H9 (cell line): ENCODE data around the gene VSTM4. TPM values are rescaled to one million over a fixed set of nuclear protein-coding genes. Genes with fewer than 3 reads are reported as not detected.

Experiments
- DNase-seq: peaks from one replicate; pipeline ENCODE4 v3.0.0-alpha.2; 2017
- H2AFZ ChIP-seq: one replicate; pipeline ENCODE4 v1.6.1; 2013; ENCODE audit warnings: mild to moderate bottlenecking, low read length, control low read depth, moderate library complexity
- H2AK5ac ChIP-seq: 2 replicates; pipeline ENCODE4 v1.6.1; 2013; ENCODE audit warnings: low read length, control low read depth, mixed read lengths; ENCODE audit not compliant: insufficient read length
- H2BK120ac ChIP-seq: one replicate; pipeline ENCODE4 v1.6.1; 2013; ENCODE audit warnings: low read depth, mild to moderate bottlenecking, low read length, control low read depth, inconsistent platforms; ENCODE audit not compliant: poor library complexity, severe bottlenecking
- H2BK12ac ChIP-seq: 2 replicates; pipeline ENCODE4 v1.6.1; 2013; ENCODE audit warnings: low read length, control low read depth, mixed read lengths, low read depth; ENCODE audit not compliant: insufficient read length
- H2BK15ac ChIP-seq: 2 replicates; pipeline ENCODE4 v1.6.1; 2013; ENCODE audit warnings: low read depth, low read length, control low read depth
- H2BK20ac ChIP-seq: one replicate; pipeline ENCODE4 v1.6.1; 2013; ENCODE audit warnings: low read depth, mild to moderate bottlenecking, low read length, control low read depth, inconsistent platforms; ENCODE audit not compliant: poor library complexity, severe bottlenecking
- H2BK5ac ChIP-seq: 2 replicates; pipeline ENCODE4 v1.6.1; 2013; ENCODE audit warnings: low read length, control low read depth, mixed read lengths; ENCODE audit not compliant: insufficient read length
- H3K14ac ChIP-seq: 2 replicates; pipeline ENCODE4 v1.6.1; 2013; ENCODE audit warnings: low read length, control low read depth; ENCODE audit not compliant: insufficient read depth
- H3K18ac ChIP-seq: 2 replicates; pipeline ENCODE4 v1.6.1; 2013; ENCODE audit warnings: low read depth, mild to moderate bottlenecking, mixed read lengths, low read length, control low read depth; ENCODE audit not compliant: insufficient read length
- H3K23ac ChIP-seq: 2 replicates; pipeline ENCODE4 v1.6.1; 2013; ENCODE audit warnings: low read length, control low read depth, mixed read lengths, low read depth; ENCODE audit not compliant: insufficient read length
- H3K23me2 ChIP-seq: 2 replicates; pipeline ENCODE4 v1.6.1; 2013; ENCODE audit warnings: low read depth, mild to moderate bottlenecking, mixed read lengths, low read length, control low read depth; ENCODE audit not compliant: insufficient read length, poor library complexity, severe bottlenecking
- H3K27ac ChIP-seq: 2 replicates; pipeline ENCODE4 v1.5.1; 2013; ENCODE audit warnings: low read length, control low read depth, mixed read lengths, low read depth; ENCODE audit not compliant: insufficient read length
- H3K27me3 ChIP-seq: 2 replicates; pipeline ENCODE4 v1.6.1; 2013; ENCODE audit warnings: low read length, control low read depth, inconsistent platforms; ENCODE audit not compliant: insufficient read depth
- H3K4ac ChIP-seq: 2 replicates; pipeline ENCODE4 v1.6.1; 2013; ENCODE audit warnings: low read depth, mild to moderate bottlenecking, control low read depth, inconsistent platforms, low read length, moderate library complexity
- H3K4me1 ChIP-seq: 2 replicates; pipeline ENCODE4 v1.6.1; 2013; ENCODE audit warnings: low read length, control low read depth, inconsistent platforms; ENCODE audit not compliant: insufficient read depth
- H3K4me2 ChIP-seq: 2 replicates; pipeline ENCODE4 v1.6.1; 2013; ENCODE audit warnings: low read length, control low read depth, mixed read lengths; ENCODE audit not compliant: insufficient read length, insufficient read depth
- H3K56ac ChIP-seq: 2 replicates; pipeline ENCODE4 v1.6.1; 2013; ENCODE audit warnings: low read depth, mild to moderate bottlenecking, mixed read lengths, low read length, control low read depth; ENCODE audit not compliant: insufficient read length
- H3K79me1 ChIP-seq: 2 replicates; pipeline ENCODE4 v1.6.1; 2013; ENCODE audit warnings: low read depth, mild to moderate bottlenecking, moderate library complexity, low read length, control low read depth, inconsistent platforms; ENCODE audit not compliant: insufficient read depth, poor library complexity, severe bottlenecking
- H3K79me2 ChIP-seq: 2 replicates; pipeline ENCODE4 v1.6.1; 2013; ENCODE audit warnings: low read length, control low read depth, inconsistent platforms; ENCODE audit not compliant: insufficient read depth
- H3K9ac ChIP-seq: 2 replicates; pipeline ENCODE4 v1.6.1; 2013; ENCODE audit warnings: low read length, control low read depth, mixed read lengths; ENCODE audit not compliant: insufficient read length; ENCODE audit errors: extremely low read depth
- H3K9me3 ChIP-seq: one replicate; pipeline ENCODE4 v1.6.1; 2013; ENCODE audit warnings: low read depth, low read length, inconsistent platforms; ENCODE audit not compliant: control insufficient read depth
- H3T11ph ChIP-seq: one replicate; pipeline ENCODE4 v1.6.1; 2013; ENCODE audit warnings: mild to moderate bottlenecking, low read length, control low read depth, inconsistent platforms
- H4K20me1 ChIP-seq: one replicate; pipeline ENCODE4 v1.6.1; 2013; ENCODE audit not compliant: control insufficient read depth, insufficient read length, insufficient read depth
- H4K5ac ChIP-seq: 2 replicates; pipeline ENCODE4 v1.6.1; 2013; ENCODE audit warnings: low read depth, mild to moderate bottlenecking, mixed read lengths, low read length, control low read depth; ENCODE audit not compliant: insufficient read length
- H4K8ac ChIP-seq: replicated peaks from 2 replicates; pipeline ENCODE4 v1.6.1; 2013; ENCODE audit warnings: low read length, control low read depth, mixed read lengths, low read depth; ENCODE audit not compliant: insufficient read length
- H4K91ac ChIP-seq: 2 replicates; pipeline ENCODE4 v1.6.1; 2013; ENCODE audit warnings: low read depth, mild to moderate bottlenecking, moderate library complexity, mixed read lengths, low read length, control low read depth; ENCODE audit not compliant: insufficient read length
- H3K27ac Mint-ChIP-seq, 3 experiments: 2 replicates in 2 of 3; 3 replicates in 1 of 3; pipeline ENCODE4 v1.8.0; 2020 to 2021; ENCODE audit warnings: mixed read lengths in 3 of 3, mild to moderate bottlenecking in 1 of 3, moderate library complexity in 1 of 3
- H3K27me3 Mint-ChIP-seq: 2 replicates; pipeline ENCODE4 v1.8.0; 2021; ENCODE audit warnings: low read depth, mild to moderate bottlenecking, moderate library complexity, mixed read lengths
- H3K36me3 Mint-ChIP-seq, 3 experiments: 2 replicates in 2 of 3; 3 replicates in 1 of 3; pipeline ENCODE4 v1.8.0; 2020 to 2021; ENCODE audit warnings: low read depth in 3 of 3, mixed read lengths in 3 of 3; ENCODE audit not compliant: insufficient read depth in 1 of 3
- H3K4me1 Mint-ChIP-seq, 2 experiments: 2 replicates each; pipeline ENCODE4 v1.8.0; 2020; ENCODE audit warnings: mixed read lengths in 2 of 2
- H3K4me3 Mint-ChIP-seq, 2 experiments: 2 replicates in 1 of 2; 3 replicates in 1 of 2; pipeline ENCODE4 v1.8.0; 2020 to 2021; ENCODE audit warnings: mild to moderate bottlenecking in 2 of 2, mixed read lengths in 2 of 2, moderate library complexity in 1 of 2
- H3K9me3 Mint-ChIP-seq, 2 experiments: 2 replicates in 1 of 2; 3 replicates in 1 of 2; pipeline ENCODE4 v1.8.0; 2020; ENCODE audit warnings: mild to moderate bottlenecking in 2 of 2, mixed read lengths in 2 of 2, moderate library complexity in 1 of 2
- WGBS: extraction: QIAGEN DNeasy Blood & Tissue Kit; methylation state at CpG from one replicate; pipeline ENCODE4 v1.1.7; 2013; ENCODE audit warnings: missing lambda C conversion rate, low lambda C conversion rate, mixed read lengths; ENCODE audit not compliant: insufficient read length; ENCODE audit errors: extremely low coverage; 5-methylcytosine and 5-hydroxymethylcytosine counted together
- total RNA-seq: library from RNA; stranded (reverse); gene quantifications from 2 replicates; pipeline ENCODE4 v1.2.1, GENCODE V29; 2021
- TF ChIP-seq, protein P1 (sequence below): fragments of 200-600 bp; sonication (generic); conservative IDR thresholded peaks from 3 replicates; pipeline ENCODE4 v1.8.0; 2021; ENCODE audit warnings: antibody characterized with exemption, mild to moderate bottlenecking

The VSTM4 gene
- total RNA-seq, 1 experiment from 2014 or later, result 0.44 TPM

GRCh38 chr10:49139846-49140195 lies 24.5 kb upstream of the VSTM4 start:
- DNase-seq, result no peak
- Histone ChIP-seq H2AK5ac (no peak overlapping the region), H3K23ac (no peak overlapping the region), H4K20me1 (no peaks in the 10 kb centered on the region), H2BK20ac (no peak overlapping the region), H3K79me2 (no peaks in the 10 kb centered on the region), H3K23me2 (no peaks in the 10 kb centered on the region), H2BK120ac (no peak overlapping the region), H3K4ac (no peak overlapping the region), H3K4me2 (no peak overlapping the region), H3K27ac (no peak overlapping the region), H4K5ac (no peak overlapping the region), H3K9me3 (no peaks in the 10 kb centered on the region), H4K8ac (no peak overlapping the region), H2BK12ac (no peak overlapping the region), H3K56ac (no peak overlapping the region), H3K9ac (no peak overlapping the region), H3K4me1 (peaks cover 2% of the 10 kb centered on the region; the same call in 1 of the 2 replicates), H3T11ph (no peak overlapping the region), H3K18ac (no peak overlapping the region), H2BK15ac (no peak overlapping the region), H3K14ac (no peak overlapping the region), H4K91ac (no peak overlapping the region), H2AFZ (no peak overlapping the region), H3K27me3 (no peaks in the 10 kb centered on the region), H2BK5ac (no peak overlapping the region), H3K79me1 (no peaks in the 10 kb centered on the region)
- Mint-ChIP-seq H3K4me1 (peaks cover 30 to 40% of the 10 kb centered on the region in 2 experiments), H3K9me3 (peaks cover 0 to 2% of the 10 kb centered on the region in 2 experiments; a peak in 2 of 5 replicates), H3K27ac (peak overlapping the region in 1 of 3 experiments; percentile 35; a peak in 1 of 7 replicates), H3K4me3 (no peak overlapping the region), H3K27me3 (peaks cover 2% of the 10 kb centered on the region; the same call in 1 of the 2 replicates), H3K36me3 (no peaks in the 10 kb centered on the region; a peak in 1 of 7 replicates)
- TF ChIP-seq, protein P1, sequence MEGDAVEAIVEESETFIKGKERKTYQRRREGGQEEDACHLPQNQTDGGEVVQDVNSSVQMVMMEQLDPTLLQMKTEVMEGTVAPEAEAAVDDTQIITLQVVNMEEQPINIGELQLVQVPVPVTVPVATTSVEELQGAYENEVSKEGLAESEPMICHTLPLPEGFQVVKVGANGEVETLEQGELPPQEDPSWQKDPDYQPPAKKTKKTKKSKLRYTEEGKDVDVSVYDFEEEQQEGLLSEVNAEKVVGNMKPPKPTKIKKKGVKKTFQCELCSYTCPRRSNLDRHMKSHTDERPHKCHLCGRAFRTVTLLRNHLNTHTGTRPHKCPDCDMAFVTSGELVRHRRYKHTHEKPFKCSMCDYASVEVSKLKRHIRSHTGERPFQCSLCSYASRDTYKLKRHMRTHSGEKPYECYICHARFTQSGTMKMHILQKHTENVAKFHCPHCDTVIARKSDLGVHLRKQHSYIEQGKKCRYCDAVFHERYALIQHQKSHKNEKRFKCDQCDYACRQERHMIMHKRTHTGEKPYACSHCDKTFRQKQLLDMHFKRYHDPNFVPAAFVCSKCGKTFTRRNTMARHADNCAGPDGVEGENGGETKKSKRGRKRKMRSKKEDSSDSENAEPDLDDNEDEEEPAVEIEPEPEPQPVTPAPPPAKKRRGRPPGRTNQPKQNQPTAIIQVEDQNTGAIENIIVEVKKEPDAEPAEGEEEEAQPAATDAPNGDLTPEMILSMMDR, result no peak
- no CpG with 5 or more reads among the region's 4 CpGs for WGBS
